ENCODE measurements around the gene CD3E.

- TF ChIP-seq, protein P1, sequence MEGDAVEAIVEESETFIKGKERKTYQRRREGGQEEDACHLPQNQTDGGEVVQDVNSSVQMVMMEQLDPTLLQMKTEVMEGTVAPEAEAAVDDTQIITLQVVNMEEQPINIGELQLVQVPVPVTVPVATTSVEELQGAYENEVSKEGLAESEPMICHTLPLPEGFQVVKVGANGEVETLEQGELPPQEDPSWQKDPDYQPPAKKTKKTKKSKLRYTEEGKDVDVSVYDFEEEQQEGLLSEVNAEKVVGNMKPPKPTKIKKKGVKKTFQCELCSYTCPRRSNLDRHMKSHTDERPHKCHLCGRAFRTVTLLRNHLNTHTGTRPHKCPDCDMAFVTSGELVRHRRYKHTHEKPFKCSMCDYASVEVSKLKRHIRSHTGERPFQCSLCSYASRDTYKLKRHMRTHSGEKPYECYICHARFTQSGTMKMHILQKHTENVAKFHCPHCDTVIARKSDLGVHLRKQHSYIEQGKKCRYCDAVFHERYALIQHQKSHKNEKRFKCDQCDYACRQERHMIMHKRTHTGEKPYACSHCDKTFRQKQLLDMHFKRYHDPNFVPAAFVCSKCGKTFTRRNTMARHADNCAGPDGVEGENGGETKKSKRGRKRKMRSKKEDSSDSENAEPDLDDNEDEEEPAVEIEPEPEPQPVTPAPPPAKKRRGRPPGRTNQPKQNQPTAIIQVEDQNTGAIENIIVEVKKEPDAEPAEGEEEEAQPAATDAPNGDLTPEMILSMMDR (IDR thresholded peaks at IDR 0.05): no peak
- no peak for TF ChIP-seq EZH2 (IDR thresholded peaks at IDR 0.05; ENCODE audit: borderline replicate concordance, insufficient read depth, low read depth, low read length, poor library complexity, severe bottlenecking)
These were observed 44.2 kb upstream of the CD3E start for GRCh38 chr11:118260353-118260752.
